Epidermal melanocyte (primary cell): ENCODE results near the gene RSAD1.
A peak's percentile ranks its signal among the peaks of the same experiment; 100 is the strongest.

Experiments used
- DNase-seq: peaks from one replicate; pipeline ENCODE4 v3.0.0; 2011; ENCODE audit warnings: low spot score; ENCODE audit not compliant: insufficient read length

Gene RSAD1

GRCh38 chr17:50493744-50494143 is 15.1 kb downstream of the RSAD1 start:
- no peak for DNase-seq

DNA sequence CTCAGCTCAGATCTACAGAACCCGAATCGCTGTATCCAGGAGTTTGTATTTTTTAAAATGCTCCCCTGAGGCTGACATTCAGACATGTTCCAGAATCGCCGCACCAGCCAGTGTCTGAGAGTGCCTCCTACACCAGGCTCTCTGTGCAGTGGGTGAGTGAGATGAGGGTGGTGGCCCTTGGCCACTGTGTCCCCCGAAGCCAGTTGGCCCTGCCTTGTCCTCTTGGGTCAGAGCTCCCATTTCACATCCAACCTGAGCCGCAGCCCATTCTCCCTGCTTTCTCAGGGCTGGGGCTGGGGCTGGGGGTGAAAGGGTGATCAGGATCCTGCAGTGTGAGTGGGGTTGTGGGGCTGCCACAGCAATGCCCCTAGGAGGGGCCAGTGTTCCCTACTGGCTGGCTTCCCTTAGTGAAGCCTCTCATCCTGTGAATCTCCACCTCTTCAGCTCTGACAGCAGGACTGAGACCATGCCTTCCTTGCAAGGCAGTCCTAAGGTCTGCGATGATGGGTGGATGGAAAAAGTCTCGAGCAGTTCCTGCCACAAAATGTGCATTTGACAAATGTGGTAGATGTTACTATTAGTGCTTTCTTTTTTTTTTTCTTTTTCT is 16.7 kb downstream of the RSAD1 start:
- no peak for DNase-seq

DNA sequence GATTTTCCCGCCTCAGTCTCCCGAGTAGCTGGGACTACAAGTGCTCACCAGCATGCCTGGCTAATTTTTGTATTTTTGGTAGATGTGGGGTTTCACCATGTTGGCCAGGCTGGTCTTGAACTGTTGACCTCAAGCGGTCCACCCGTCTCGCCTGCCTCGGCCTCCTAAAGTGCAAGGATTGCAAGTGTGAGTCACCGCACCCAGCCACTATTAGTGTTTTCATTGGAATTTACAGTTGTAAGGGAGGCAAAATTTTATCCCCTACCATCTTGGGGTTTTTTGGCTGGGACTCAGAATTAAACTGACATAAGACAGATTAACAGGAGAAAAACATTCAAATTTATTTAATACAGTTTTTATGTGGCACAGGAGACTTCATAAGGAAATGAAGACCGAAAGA is 17.3 kb downstream of the RSAD1 start:
- DNase-seq, result no peak

GRCh38 chr17:50498021-50498874 is 19.6 kb downstream of the RSAD1 start:
- DNase-seq, result no peak

GRCh38 chr17:50499270-50499669 is 20.6 kb downstream of the RSAD1 start:
- DNase-seq, result no peak

DNA sequence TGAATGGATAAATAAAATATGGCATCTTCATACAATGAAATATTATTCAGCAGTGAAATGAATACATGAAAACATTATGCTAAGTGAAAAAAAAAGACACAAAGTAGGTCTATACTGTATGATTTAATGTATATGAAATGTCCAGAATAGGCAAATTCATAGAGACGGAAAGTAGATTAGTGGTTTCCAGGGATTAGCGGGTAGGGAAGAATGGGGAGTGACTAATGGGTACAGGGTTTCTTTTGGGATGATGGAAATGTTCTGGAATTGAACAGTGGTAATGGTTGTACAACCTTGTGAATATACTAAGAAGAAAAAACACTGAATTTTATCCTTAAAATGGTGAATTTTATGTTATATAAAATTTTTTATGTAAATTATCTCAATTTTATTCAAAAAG is 21.1 kb downstream of the RSAD1 start:
- DNase-seq, result no peak

DNA sequence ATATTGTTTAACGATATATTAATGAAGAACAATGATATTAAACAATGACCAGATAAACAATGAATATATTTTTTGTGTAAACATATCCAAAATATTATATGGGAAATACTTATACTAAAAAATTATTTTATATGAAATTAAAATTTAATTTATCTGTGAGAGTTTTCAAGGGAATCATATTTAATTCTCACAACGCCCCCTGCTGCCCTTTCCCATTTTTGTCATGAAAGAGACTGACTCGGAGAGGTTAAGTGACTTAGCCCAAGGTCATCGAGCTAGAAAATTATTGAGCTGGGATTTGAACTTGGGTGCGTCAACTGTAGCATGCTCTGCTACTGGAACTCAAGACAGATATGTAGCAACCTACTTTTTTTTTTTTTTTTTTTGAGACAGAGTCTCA is 22.4 kb downstream of the RSAD1 start:
- no peak for DNase-seq

DNA sequence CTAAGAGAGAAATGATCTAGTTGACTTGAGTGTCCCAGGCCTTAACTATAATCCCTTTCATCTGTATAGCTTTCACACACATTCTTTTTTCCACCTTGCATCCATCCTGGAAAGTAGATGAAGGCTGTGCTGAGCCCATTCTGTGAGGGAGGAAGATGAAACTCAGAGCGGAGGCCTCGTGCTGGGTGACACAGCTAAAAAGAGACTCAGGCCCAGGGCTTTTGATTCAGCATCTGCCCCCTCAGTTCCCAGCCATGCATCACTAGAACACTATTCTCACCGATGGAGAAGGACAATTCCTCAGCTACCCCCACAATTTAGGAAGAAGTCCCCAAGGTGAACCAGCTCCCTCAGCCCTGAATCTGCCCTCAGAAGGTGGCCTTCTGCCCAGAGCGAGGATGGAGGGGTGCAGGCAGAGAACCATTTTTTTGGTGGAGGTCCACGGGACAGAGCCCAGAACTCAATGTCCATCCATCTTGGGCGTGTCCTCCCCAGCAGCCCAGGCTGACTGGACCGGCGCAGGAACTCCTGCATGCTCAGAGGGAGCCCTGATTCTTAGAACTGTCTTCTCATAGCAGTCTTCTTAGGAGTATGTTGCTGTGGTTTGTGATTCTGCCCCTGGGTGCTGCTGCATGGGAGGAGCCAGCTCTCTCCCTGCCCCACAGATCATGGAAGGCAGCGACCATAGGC is 23.8 kb downstream of the RSAD1 start:
- no peak for DNase-seq

- no peak for DNase-seq
These were observed 27.0 kb downstream of the RSAD1 start for GRCh38 chr17:50505591-50506130.

GRCh38 chr17:50506298-50506697 is 27.6 kb downstream of the RSAD1 start:
- DNase-seq, result no peak

DNA sequence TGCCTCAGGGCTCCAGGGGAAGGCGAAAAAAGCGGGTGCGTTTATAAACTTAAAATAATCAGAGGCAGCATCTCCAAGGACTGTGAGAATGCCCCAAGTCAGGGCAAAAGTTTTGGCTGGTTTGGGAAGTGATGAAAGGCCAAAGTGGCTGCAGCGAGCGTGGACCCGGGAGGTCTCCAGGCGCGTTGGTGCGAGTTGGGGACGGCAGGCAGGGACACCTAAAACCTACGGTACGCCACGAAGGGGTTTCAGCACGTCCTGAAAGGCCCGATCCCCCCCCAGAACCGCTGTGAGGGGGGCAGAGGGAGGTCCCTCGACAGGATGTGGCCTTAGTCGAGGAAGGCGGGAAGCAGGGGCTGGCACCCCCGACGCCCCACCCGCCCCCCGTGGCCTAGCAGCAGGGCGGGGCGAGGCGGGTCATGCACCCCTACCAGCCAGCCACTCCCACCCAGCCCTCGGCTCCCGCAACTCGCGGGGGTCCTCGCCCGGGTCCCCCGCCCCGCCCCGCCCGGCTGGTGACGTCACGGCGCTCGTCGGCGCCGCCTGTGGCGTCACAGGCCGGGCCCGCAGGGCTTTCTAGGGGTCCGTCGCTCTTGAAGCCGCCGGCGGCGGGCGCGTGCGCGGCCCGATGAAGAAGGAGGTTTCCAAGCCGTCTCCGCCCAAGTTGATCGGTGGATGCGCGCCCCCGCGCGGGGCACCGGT is 29.4 kb downstream of the RSAD1 start, which contains the start of gene MYCBPAP:
Gene MYCBPAP (plus strand): TSS at position 569 of the 702 bp plus-strand sequence. CDS start 236 bp downstream, outside the sequence.
- peak; percentile 92 for DNase-seq

DNA sequence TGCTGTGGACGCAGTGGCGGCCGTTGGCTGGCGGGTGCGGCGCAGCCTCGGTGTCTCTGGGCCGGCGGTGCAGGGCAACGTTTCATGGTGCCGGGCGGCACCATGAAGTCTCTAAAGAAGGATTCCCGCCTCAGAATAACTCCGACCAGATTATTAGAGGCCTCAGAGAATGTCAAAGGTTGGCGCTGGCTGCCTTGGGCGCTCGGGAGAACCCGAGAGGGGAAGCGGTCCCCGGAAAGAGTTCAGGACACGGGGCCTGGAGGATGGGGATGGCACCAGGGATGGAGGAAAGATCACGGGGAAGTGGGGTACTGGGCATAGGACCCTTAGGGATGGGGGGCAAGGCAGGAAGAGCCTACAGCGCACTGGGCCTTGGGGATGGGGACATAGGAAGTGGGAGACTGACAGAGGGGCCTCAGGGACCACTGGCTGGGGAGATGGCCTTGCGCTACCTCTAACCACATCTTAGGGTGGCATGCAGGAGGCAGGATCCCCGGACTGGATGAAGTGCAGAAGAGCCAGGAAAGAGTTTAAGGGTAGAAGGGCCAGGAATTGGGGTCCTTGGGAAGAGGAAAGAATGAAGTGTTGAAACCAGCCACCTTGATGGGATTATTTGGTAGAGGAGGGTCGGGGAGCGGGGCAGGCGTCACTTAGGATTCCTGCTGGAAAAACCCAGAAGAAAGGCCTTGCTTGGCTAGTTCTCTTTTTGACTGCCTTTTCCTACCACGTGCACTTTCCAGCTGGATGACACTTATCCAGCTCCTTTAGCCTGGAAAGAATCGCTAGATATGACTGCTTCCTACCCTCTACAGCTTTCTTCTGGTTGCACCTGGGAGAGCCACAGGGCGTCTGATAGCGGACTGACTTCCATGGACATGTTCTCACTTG is 30.2 kb downstream of the RSAD1 start:
- no peak for DNase-seq

DNA sequence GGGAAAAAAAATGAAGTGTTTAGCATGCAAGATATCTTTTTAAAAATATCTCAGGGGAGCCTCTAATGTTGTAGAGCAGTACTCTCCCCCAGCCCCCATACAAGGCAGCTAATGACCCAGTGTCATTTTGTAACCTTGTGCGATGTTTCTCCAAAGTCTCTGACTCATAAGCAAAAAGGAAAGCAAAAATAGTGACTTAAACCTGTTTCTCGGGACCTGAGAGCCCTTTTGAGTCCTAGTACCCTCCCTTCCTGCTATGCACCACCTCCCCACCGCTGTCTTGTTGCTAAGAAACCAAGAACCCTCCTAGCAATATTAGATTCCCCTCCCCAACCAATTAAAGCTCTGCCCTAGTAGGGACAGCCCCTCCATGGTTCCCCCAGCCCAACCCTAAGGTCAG is 32.4 kb downstream of the RSAD1 start:
- DNase-seq, result no peak

DNA sequence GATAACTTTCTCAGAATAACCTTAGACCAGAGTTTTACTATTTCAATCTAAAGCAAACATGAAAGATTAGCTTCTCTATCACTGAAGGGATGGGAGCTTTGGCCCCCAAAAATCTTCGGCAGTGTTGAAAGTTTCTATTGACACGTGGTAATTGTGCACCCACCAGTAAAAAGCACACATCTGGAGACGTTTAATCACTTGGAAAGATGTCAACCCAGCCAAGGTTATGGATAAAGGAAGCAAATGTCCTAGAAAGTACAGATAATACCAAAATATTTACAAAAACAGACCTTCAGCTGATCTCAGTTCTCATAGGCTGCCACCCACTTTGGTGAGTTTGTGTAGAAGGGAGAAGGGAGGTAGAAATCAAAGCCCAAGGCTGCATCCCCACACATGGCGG is 34.8 kb downstream of the RSAD1 start:
- DNase-seq, result no peak

- DNase-seq, result peak; percentile 4
These were observed 35.7 kb downstream of the RSAD1 start for GRCh38 chr17:50514388-50514787.

GRCh38 chr17:50514936-50515702 is 36.5 kb downstream of the RSAD1 start:
- DNase-seq, result peak; percentile 55

GRCh38 chr17:50517011-50517410 is 38.4 kb downstream of the RSAD1 start:
- DNase-seq, result no peak

DNA sequence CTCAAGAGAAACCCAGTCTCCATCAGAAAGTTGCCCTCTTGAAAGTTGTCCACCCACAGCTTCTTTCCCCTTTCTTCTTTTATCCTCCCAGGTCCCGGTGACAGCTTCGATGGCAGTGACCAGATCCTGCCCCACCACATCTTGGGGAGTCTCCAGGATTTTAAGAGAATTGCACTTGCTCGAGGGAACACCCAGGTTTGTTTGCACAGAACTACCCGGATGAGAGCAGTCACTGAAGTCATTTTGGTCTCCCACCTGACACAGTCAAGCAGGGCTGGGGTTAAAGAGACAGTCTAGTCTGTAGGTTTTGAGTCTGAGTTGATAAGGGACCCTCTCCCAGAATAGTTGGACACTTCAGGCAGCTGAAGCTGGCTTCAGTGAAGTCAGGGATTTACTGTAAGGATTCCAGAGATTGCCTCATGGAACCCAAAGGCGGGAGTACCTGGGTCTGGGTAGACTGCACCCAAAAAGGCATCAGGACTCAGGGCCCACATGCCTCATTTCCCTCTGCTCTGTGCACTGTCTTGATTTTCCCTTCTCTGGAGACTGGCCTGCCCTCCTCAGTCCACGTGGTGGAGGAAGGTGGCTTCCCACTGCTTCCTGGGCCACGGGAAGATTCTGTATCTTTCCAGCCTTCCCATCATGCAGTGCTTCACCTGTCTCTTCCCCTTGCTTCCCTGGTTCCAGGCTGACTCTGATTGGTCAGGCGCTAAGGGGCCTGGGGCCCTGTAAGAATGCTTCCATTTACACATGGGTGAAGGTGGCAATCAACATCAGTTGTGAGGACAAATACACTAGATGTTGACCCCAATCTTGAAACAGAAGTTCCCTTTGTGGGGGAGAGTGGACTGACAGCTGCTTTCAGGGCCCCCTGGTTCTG is 39.1 kb downstream of the RSAD1 start:
- no peak for DNase-seq
